WTC11 (cell line): Measurements from ENCODE around the gene DEGS1.

ENCODE experiments used
- AFF4 ChIP-seq: sonication (generic); formaldehyde crosslinking; IDR thresholded peaks from 2 replicates; pipeline ENCODE4 v1.8.1; 2023; ENCODE audit warnings: mild to moderate bottlenecking, missing genetic modification reagents, borderline replicate concordance
- ATF6 ChIP-seq: sonication (generic); formaldehyde crosslinking; IDR thresholded peaks from 2 replicates; pipeline ENCODE4 v1.8.1; 2023; ENCODE audit warnings: mild to moderate bottlenecking, missing genetic modification reagents
- CREB1 ChIP-seq: sonication (generic); formaldehyde crosslinking; IDR thresholded peaks from 2 replicates; pipeline ENCODE4 v1.8.0; 2023; ENCODE audit warnings: mild to moderate bottlenecking, missing genetic modification reagents
- CTCF ChIP-seq: fragments of 200-600 bp; IDR thresholded peaks from 2 replicates; pipeline ENCODE4 v1.8.0; 2022; ENCODE audit warnings: antibody characterized with exemption
- ESRRA ChIP-seq: sonication (generic); formaldehyde crosslinking; IDR thresholded peaks from 2 replicates; pipeline ENCODE4 v1.8.1; 2022; ENCODE audit warnings: mild to moderate bottlenecking, missing genetic modification reagents, borderline replicate concordance
- FOXJ3 ChIP-seq: sonication (generic); formaldehyde crosslinking; IDR thresholded peaks from 2 replicates; pipeline ENCODE4 v1.9.0; 2021; ENCODE audit warnings: missing genetic modification reagents, mild to moderate bottlenecking, borderline replicate concordance
- MAX ChIP-seq: sonication (generic); formaldehyde crosslinking; IDR thresholded peaks from 2 replicates; pipeline ENCODE4 v1.8.0; 2022; ENCODE audit warnings: mild to moderate bottlenecking, missing genetic modification reagents
- MYBL2 ChIP-seq: sonication (generic); formaldehyde crosslinking; IDR thresholded peaks from 2 replicates; pipeline ENCODE4 v1.8.1; 2023; ENCODE audit warnings: mild to moderate bottlenecking, moderate library complexity, missing genetic modification reagents
- SP1 ChIP-seq: sonication (generic); formaldehyde crosslinking; conservative IDR thresholded peaks from 2 replicates; pipeline ENCODE4 v1.8.1; 2022; ENCODE audit warnings: missing genetic modification reagents
- TEAD4 ChIP-seq: sonication (generic); formaldehyde crosslinking; IDR thresholded peaks from 2 replicates; pipeline ENCODE4 v1.8.0; 2022; ENCODE audit warnings: mild to moderate bottlenecking, missing genetic modification reagents
- USF1 ChIP-seq: sonication (generic); formaldehyde crosslinking; IDR thresholded peaks from 2 replicates; pipeline ENCODE4 v1.8.0; 2022; ENCODE audit warnings: mild to moderate bottlenecking, missing genetic modification reagents
- ZNF138 ChIP-seq: sonication (generic); formaldehyde crosslinking; conservative IDR thresholded peaks from 2 replicates; pipeline ENCODE4 v1.8.1; 2022; ENCODE audit warnings: mild to moderate bottlenecking, moderate library complexity, missing genetic modification reagents
- ZNF671 ChIP-seq: fragments of 250-450 bp; sonication (Bioruptor Pico); IDR thresholded peaks from 2 replicates; pipeline ENCODE4 v1.8.0; 2021; ENCODE audit warnings: mild to moderate bottlenecking
- TF ChIP-seq, protein P1 (sequence below): sonication (generic); formaldehyde crosslinking; IDR thresholded peaks from 2 replicates; pipeline ENCODE4 v1.8.1; 2022; ENCODE audit warnings: low read depth, missing genetic modification reagents, borderline replicate concordance

GRCh38 chr1:224157316-224157715, 25.7 kb upstream of the DEGS1 start:
- TF ChIP-seq CTCF (no peak), MYBL2 (no peak), MAX (no peak), CREB1 (no peak), FOXJ3 (CRISPR knock-in tag) (no peak), TEAD4 (CRISPR knock-in tag) (no peak), AFF4 (CRISPR knock-in tag) (no peak), ESRRA (CRISPR knock-in tag) (no peak), ZNF138 (CRISPR knock-in tag) (no peak), USF1 (CRISPR knock-in tag) (no peak), ZNF671 (CRISPR knock-in tag) (no peak), SP1 (no peak), ATF6 (CRISPR knock-in tag) (no peak)
- TF ChIP-seq, protein P1, sequence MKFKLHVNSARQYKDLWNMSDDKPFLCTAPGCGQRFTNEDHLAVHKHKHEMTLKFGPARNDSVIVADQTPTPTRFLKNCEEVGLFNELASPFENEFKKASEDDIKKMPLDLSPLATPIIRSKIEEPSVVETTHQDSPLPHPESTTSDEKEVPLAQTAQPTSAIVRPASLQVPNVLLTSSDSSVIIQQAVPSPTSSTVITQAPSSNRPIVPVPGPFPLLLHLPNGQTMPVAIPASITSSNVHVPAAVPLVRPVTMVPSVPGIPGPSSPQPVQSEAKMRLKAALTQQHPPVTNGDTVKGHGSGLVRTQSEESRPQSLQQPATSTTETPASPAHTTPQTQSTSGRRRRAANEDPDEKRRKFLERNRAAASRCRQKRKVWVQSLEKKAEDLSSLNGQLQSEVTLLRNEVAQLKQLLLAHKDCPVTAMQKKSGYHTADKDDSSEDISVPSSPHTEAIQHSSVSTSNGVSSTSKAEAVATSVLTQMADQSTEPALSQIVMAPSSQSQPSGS (CRISPR knock-in tag), result no peak
